ENCODE data around the gene KCNQ1. TPM values are rescaled to one million over a fixed set of nuclear protein-coding genes. Genes with fewer than 3 reads are reported as not detected.

The KCNQ1 gene
- polyA plus RNA-seq, 1 donor (not counting 4 experiments of a cell fraction or from before 2014, with no cell fraction given), result not detected

- DNase-seq (ENCODE audit: low read depth, low spot score), result no peak
- Histone ChIP-seq H3K27me3 (ENCODE audit: control insufficient read depth, extremely low read depth, insufficient read depth, low read length) (peaks cover 13% of the 10 kb centered on the region), H3K36me3 (ENCODE audit: control insufficient read depth in 2 of 2, extremely low read depth in 1 of 2, insufficient read depth in 2 of 2, low read length in 2 of 2) (no peaks in the 10 kb centered on the region), H3K4me2 (ENCODE audit: control insufficient read depth, extremely low read depth, insufficient read depth, low read depth, low read length) (no peak overlapping the region), H3K27ac (ENCODE audit: control insufficient read depth, insufficient read depth, low read length) (no peak overlapping the region), H2AFZ (ENCODE audit: control insufficient read depth, low read length) (no peak overlapping the region), H3K9me1 (ENCODE audit: control insufficient read depth, extremely low read depth, insufficient read depth, low read length) (no peaks in the 10 kb centered on the region), H3K4me3 (ENCODE audit: control insufficient read depth in 2 of 3, extremely low read depth in 1 of 3, insufficient read depth in 2 of 3, low read depth in 1 of 3, low read length in 3 of 3) (no peak overlapping the region), H4K20me1 (ENCODE audit: control insufficient read depth, extremely low read depth, insufficient read depth, low read length) (no peaks in the 10 kb centered on the region), H3K9me3 (ENCODE audit: control insufficient read depth, low read depth, low read length) (no peaks in the 10 kb centered on the region), H3K79me2 (ENCODE audit: control insufficient read depth, insufficient read depth, low read length) (no peaks in the 10 kb centered on the region), H3K9ac (ENCODE audit: control insufficient read depth, extremely low read depth, insufficient read depth, low read length) (no peak overlapping the region), H3K4me1 (ENCODE audit: control insufficient read depth, extremely low read depth, insufficient read depth, low read length) (no peaks in the 10 kb centered on the region)
- dilution Hi-C loops (cut with MboI; ENCODE audit: extremely low pct_ligation_motif_present, low sequenced_read_pairs), result no loop called here
- TF ChIP-seq EZH2 (IDR thresholded peaks at IDR 0.05; ENCODE audit: low read length) (no peak), CTCF (optimal IDR thresholded peaks at IDR 0.05 in 1 of 3, IDR thresholded peaks at IDR 0.05 in 1 of 3, conservative IDR thresholded peaks at IDR 0.05 in 1 of 3; ENCODE audit: extremely low read depth in 1 of 3, insufficient read depth in 2 of 3, low read length in 3 of 3) (no peak)
- FAIRE-seq, result no peak
Measured at GRCh38 chr11:2742611-2743426, 298.0 kb downstream of the KCNQ1 start.

- no peak overlapping the region for H3K27ac ChIP-seq (ENCODE audit: control insufficient read depth, insufficient read depth, low read length)
- no peaks in the 10 kb centered on the region for H3K36me3 ChIP-seq (ENCODE audit: control insufficient read depth in 2 of 2, extremely low read depth in 1 of 2, insufficient read depth in 2 of 2, low read length in 2 of 2)
- H3K27me3 ChIP-seq (ENCODE audit: control insufficient read depth, extremely low read depth, insufficient read depth, low read length), result peaks cover 20% of the 10 kb centered on the region
- no peaks in the 10 kb centered on the region for H4K20me1 ChIP-seq (ENCODE audit: control insufficient read depth, extremely low read depth, insufficient read depth, low read length)
- TF ChIP-seq EZH2 (IDR thresholded peaks at IDR 0.05; ENCODE audit: low read length) (no peak), CTCF (optimal IDR thresholded peaks at IDR 0.05 in 1 of 3, IDR thresholded peaks at IDR 0.05 in 1 of 3, conservative IDR thresholded peaks at IDR 0.05 in 1 of 3; ENCODE audit: extremely low read depth in 1 of 3, insufficient read depth in 2 of 3, low read length in 3 of 3) (no peak)
- no peaks in the 10 kb centered on the region for H3K9me1 ChIP-seq (ENCODE audit: control insufficient read depth, extremely low read depth, insufficient read depth, low read length)
- H3K4me3 ChIP-seq (ENCODE audit: control insufficient read depth in 2 of 3, extremely low read depth in 1 of 3, insufficient read depth in 2 of 3, low read depth in 1 of 3, low read length in 3 of 3), result no peak overlapping the region
- no peaks in the 10 kb centered on the region for H3K9me3 ChIP-seq (ENCODE audit: control insufficient read depth, low read depth, low read length)
- H3K4me2 ChIP-seq (ENCODE audit: control insufficient read depth, extremely low read depth, insufficient read depth, low read depth, low read length), result no peak overlapping the region
- FAIRE-seq, result no peak
- no peaks in the 10 kb centered on the region for H3K79me2 ChIP-seq (ENCODE audit: control insufficient read depth, insufficient read depth, low read length)
- no peak overlapping the region for H2AFZ ChIP-seq (ENCODE audit: control insufficient read depth, low read length)
- dilution Hi-C loops (cut with MboI; ENCODE audit: extremely low pct_ligation_motif_present, low sequenced_read_pairs), result no loop called here
- H3K4me1 ChIP-seq (ENCODE audit: control insufficient read depth, extremely low read depth, insufficient read depth, low read length), result no peaks in the 10 kb centered on the region
- H3K9ac ChIP-seq (ENCODE audit: control insufficient read depth, extremely low read depth, insufficient read depth, low read length), result no peak overlapping the region
- no peak for DNase-seq (ENCODE audit: low read depth, low spot score)
Measured at GRCh38 chr11:2743427-2744110, 298.8 kb downstream of the KCNQ1 start.

Data from keratinocyte (primary cell).